A673 (cell line): Measurements from ENCODE around the gene TOMM34.

Experiments used
- EZH2 ChIP-seq: fragments of 200-600 bp; sonication (generic); IDR thresholded peaks from 2 replicates; pipeline ENCODE4 v1.6.1; 2017; ENCODE audit warnings: borderline replicate concordance, low read depth, mild to moderate bottlenecking, mixed read lengths, antibody characterized with exemption, low read length; ENCODE audit not compliant: poor library complexity, severe bottlenecking
- TF ChIP-seq, protein P1 (sequence below): fragments of 300-800, 200-600 bp; sonication (generic); conservative IDR thresholded peaks from 2 replicates; pipeline ENCODE4 v1.5.1; 2017; ENCODE audit warnings: low read depth, mild to moderate bottlenecking, antibody characterized with exemption, low read length, moderate library complexity, mixed read lengths

DNA sequence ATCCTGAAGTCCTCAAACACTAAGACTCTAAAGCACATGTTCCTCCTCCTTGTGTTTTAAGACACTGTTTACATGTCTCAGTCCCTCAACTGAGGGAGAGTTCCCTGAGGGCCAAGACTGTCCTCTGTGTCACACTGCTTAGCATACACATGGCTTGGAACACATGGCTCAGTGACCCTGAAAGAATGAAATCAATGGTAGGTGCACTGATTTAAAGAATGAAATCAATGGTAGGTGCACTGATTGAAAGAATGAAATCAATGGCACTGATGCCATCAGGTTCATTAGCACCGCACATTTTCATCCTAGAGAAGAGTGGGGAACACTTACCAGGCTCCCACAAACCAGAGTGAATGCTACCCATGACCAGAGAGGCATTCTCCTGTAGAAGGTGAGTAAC is 9.8 kb downstream of the TOMM34 start:
- TF ChIP-seq, protein P1, sequence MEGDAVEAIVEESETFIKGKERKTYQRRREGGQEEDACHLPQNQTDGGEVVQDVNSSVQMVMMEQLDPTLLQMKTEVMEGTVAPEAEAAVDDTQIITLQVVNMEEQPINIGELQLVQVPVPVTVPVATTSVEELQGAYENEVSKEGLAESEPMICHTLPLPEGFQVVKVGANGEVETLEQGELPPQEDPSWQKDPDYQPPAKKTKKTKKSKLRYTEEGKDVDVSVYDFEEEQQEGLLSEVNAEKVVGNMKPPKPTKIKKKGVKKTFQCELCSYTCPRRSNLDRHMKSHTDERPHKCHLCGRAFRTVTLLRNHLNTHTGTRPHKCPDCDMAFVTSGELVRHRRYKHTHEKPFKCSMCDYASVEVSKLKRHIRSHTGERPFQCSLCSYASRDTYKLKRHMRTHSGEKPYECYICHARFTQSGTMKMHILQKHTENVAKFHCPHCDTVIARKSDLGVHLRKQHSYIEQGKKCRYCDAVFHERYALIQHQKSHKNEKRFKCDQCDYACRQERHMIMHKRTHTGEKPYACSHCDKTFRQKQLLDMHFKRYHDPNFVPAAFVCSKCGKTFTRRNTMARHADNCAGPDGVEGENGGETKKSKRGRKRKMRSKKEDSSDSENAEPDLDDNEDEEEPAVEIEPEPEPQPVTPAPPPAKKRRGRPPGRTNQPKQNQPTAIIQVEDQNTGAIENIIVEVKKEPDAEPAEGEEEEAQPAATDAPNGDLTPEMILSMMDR: no peak
- no peak for TF ChIP-seq EZH2
